GM18520 (cell line): ENCODE measurements around the gene PHPT1.
"Not testable (repeated sequence)": the region's sequence is repeated elsewhere in the genome, so short reads cannot be mapped to it uniquely, and the experiment has no call there.

Source experiments
- ATAC-seq: cut with Tn5 transposase; IDR thresholded peaks from one replicate; pipeline ENCODE4 v1.9.1; 2021; ENCODE audit not compliant: unreplicated experiment

The PHPT1 gene

DNA sequence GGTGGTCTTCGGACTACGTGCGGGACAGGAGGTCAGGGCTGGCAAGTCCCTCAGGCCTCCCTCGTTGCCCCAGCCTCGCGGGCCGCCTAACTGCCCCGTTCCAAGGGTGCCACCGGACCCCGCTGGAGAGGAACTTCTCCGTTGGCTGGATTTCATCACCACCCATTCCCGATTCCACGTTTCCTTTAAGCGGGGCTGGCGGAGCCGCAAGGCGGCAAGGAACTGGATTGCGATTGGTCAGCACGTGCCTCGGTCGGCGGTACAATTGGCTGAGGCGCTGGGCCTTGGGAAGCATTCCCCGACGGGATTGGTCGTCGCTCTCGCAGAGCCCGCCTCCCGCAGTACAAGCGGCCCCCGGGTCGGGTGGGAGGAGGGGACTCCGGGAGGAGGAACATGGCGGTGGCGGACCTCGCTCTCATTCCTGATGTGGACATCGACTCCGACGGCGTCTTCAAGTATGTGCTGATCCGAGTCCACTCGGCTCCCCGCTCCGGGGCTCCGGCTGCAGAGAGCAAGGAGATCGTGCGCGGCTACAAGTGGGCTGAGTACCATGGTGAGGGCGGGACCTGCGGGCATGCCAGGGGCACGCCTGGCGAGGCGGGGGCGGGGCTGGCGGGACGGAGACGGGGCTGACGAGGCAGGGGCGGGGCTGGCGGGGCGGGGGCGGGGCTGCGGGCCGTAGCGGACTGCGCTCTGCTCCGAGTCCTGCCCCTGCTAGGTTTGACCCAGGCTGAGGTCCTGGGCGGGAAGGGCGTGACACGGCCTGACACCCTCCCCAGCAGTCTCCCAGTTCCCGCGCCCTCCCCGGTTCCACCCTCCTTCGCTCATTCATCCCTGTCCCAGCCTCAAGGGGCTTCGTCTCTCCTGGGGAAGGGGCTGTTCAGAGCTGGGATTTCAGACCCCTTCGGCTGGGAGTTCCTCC, at the start of gene PHPT1:
Gene PHPT1 (plus strand): TSS at position 372 of the 922 bp plus-strand sequence. CDS start 22 bp downstream, at position 394.
- peak; percentile 71 for ATAC-seq

DNA sequence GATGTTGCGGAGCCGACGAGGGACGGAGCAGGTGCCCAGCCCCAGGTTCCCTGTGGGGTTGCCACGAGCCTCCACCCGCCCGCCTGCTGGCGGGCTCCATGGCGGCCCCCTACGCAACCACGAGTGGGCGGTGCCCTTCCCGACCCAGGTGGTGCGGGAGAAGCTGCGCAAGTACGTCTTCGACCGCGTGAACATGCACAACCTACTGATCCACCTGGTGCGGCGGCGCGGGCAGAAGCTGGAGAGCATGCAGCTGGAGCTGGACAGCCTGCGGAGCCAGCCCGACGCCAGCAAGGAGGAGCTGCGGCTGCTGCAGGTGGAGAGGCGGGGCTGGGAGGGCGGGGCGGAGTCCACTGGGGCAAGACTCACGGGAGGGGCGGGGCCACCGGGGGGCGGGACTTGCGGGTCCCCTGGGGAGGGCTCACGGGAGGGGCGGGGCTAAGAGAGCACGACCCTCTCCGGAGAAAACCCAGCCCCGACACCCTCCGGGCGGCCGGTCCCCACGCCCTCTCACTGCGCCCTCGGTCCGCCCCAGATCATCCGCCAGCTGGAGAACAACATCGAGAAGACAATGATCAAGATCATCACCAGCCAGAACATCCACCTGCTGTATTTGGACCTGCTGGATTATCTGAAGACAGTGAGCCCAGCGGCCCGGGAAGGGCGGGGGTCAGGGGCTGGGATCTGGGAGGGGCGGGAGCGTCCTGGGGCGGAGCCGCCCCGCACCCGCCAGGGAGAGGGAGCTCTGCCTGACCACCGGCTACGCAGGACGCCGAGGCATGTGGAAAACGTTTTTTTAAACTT, 49.2 kb upstream of the PHPT1 start:
- no peak for ATAC-seq

DNA sequence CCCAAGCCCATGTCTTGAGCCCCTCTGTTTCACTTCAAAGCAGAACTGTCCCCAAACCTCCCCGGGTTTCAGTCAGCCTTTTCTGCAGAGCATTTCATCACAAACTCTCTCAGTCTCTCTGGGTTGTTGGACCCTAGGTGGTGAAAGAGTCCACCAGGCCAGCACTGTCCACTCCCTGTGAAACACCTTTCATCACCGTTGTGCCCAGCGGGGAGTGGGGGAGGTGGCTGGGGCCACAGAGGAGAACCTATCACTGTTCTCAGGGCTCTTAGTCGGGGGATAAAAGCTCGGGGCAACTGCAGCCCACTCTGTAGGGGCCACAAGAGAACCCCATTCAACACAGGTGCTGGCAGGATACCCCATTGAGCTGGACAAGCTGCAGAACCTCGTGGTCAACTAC, 46.9 kb upstream of the PHPT1 start:
- no peak for ATAC-seq

DNA sequence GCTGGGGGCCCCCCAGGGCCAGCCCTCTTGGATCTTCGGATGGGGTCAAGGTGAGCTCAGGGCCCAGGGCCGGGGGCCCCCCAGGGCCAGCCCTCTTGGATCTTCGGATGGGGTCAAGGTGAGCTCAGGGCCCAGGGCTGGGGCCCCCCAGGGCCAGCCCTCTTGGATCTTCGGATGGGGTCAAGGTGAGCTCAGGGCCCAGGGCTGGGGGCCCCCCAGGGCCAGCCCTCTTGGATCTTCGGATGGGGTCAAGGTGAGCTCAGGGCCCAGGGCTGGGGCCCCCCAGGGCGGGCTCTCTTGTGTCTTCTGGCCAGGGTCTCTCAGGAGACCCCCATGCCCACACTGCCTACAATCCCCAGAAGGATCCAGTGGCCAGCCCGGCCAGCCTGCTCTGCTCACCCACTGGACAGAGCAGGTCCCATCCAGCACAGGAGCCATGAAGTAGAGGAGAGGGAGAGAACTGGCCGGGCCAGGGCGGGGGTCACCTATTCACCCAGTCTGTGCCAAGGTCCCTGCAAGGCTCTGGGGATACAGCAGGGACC, 46.1 kb upstream of the PHPT1 start:
- ATAC-seq, result not testable (repeated sequence)

DNA sequence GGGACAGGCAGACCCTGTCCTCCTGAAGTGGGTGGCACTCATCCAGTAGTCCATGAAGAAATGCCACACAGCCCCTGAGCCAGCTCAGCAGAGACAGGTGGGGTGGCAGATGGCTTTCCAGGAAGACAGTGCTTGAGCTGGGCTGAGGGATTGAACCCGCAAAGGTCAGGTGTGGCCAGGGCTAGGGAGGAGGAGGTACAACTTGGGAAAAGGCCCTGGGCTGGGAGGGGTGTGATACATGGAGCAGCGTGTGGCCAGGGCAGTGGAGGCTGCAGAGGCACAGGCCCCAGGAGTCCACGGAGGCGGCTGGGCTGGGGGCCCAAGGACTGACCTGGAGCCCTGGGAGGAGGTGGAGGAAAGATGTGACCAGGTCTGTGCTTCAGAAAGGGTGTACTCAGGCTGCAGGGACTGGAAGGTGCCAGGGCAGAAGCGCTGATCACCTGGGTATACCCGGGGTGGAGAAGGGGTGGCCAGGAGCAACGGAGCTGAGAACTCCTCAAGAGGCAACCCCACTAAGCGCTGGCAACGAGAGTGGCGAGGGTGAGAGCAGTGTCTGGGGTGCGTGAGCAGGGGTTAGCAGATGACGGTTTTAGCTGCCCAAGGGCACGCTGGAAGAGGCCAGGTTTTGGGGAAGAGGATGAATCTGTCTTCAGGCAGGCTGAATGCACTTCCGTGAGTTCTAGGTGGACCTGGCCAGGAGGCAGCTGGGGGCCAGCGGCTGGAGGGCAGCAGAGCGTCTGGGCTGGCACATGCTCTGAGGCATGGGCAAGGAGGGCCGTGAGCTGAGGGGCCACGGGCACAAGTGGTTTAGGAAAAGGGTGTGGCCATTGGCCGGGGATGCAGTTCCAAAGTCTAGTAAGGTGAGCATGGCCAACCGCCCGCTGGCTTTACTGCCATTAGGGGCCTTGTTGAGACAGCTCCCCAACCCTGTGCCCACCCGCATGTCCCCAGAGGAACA, 45.4 kb upstream of the PHPT1 start:
- no peak for ATAC-seq

DNA sequence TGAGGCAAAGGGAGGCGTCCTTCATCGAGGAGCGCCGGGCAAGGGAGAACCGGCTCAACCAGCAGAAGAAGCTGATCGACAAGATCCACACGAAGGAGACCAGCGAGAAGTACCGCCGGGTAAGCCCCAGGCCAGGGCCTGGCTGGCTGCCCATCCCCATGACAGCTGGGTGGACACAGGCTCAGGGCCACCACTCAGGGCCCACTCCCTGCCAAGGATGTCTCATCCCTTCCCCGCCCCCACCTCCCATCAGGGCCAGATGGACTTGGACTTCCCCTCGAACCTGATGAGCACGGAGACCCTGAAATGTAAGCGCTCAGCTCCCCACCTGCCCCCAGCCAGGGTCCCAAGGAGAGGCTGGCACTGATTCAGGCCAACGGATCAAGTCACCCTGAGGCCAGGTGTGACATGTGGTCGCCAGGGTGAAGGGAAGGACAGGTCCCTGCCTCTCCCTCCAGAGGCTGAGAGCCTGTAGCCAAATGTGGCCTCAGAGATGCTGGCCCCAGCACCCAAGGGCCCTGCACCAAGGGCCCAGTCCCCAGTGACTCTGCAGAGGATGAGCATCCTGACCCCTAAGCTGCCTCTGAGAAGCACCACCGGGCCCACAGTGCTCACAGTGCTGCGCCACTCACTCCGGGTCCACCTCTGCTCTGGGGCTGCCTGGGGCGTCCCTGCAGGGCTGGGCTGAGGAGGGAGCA, 44.6 kb upstream of the PHPT1 start:
- ATAC-seq, result no peak

DNA sequence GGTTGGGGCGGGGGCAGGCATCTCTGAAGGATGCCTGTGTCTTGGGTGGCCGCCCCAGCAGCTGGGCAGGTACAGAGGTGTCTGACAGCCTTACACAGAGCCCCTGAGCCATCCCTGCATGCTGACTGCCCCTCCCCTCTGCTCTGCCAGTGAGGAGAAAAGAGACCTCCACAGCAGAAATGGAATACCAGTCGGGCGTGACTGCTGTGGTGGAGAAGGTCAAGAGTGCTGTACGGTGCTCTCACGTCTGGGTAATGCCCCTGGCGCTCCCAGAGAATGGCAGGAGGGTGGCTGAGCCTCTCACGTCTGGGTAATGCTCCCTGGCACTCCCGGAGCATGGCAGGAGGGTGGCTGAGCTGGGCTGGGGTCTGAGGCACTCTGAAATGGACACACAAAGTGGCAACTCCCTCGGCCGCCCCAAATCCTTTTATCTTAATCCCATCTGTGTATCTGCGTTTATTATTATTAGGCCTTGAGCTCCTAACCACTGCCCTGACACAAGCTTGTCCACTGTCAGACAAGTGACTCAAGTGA, 43.9 kb upstream of the PHPT1 start:
- ATAC-seq, result no peak

DNA sequence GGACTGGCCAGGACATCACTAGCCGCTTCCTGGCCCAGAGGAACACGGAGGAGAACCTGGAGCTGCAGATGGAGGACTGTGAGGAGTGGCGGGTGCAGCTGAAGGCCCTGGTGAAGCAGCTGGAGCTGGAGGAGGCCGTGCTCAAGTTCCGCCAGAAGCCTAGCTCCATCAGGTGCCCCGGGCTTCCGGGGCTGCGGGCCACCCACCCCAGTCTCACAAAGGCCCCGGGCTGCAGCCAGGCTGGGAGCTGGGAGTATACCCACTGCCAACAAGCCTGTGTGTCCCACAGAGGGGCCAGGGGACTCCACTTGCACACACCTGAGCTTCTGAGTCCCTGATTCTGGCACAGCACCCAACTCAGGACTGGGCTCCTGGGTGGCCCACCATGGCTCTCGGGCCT, 43.1 kb upstream of the PHPT1 start:
- ATAC-seq, result no peak

DNA sequence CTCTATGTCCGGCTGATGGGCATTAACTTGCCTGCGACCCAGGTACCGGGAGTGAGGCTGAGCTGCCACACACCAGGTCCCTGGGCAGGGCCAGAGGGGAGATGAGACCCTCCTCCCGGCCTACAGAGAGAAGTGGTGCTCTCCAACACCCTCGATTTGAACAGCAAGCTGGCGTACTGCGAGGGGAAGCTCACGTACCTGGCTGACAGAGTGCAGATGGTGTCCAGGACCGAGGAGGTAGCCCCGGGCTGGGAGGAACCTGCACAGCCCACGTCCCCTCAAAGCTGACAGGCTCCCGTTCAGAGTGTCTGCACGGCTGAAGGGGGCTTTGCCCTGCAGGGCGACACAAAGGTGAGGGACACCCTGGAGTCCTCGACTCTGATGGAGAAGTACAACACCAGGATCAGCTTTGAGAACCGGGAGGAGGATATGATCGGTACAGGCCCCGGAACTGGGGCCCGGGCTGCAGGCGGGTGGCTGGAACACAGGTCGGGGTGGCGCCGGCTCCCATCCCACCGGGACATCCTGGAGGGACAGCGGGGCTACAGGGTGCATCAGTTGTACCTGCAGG, 42.5 kb upstream of the PHPT1 start:
- no peak for ATAC-seq

DNA sequence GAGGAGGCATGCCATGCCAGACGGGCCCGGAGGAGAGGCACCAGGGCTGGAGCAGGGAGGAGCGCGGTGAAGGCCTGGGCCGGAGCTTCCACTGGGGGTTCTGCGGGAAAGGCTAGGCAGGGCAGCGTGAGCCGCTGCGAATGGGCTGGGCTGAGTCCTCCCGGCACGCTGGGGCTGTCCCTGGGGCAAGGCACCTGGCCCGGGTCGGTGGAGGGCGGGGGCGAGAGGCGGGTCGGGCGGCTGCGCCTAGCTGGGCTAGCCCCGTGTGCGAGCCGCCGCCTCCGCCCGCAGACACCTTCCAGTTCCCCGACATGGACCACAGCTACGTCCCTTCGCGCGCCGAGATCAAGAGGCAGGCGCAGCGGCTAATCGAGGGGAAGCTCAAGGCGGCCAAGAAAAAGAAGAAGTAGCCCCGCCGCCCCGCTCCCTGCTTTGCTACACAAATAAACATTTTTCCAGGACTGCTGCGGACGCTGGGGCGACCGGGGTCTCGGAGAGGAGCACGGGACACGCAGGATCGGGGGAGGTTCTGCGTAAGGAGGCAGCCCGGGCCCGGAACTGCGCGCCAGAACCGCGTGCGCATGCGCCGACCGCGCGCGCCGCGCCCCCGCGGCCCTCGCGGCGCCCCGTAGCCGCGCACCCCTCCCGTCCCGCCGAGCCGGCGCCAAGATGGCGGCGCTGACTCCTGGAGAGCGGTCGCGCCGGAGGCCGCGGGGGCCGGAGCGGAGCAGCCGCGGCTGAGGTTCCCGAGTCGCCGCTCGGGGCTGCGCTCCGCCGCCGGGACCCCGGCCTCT, 41.7 kb upstream of the PHPT1 start, which contains the start of gene RABL6:
Gene RABL6 (plus strand): TSS at position 668 of the 794 bp plus-strand sequence. CDS start 249 bp downstream, outside the sequence.
- peak; percentile 61 for ATAC-seq

DNA sequence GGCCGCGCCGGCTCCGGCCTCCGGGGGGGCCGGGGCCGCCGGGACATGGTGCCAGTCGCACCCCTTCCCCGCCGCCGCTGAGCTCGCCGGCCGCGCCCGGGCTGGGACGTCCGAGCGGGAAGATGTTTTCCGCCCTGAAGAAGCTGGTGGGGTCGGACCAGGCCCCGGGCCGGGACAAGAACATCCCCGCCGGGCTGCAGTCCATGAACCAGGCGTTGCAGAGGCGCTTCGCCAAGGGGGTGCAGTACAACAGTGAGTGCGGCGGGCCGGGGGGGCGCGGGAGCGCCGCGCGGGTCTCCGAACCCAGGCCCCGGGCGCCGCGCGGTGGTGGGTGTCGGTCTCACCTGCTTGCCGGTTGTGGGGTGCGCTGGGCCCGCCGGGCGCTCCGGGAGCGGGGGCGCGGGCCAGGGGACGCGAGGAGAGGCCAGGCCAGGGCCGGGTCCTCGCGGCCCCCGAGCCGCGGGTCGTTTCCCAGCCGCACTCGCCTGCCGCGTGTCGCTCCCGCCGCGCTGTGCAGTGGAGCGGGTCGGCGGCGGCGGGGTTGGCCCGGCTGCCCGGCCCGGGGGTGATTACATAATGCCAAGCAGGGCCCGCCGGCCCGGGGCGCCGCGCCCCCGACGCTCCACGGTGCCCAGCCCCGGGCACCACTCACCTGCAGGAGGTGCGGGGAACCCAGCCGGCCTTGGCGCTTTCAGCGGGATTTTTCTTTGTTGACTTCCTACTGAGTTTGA, 41.0 kb upstream of the PHPT1 start:
- peak; percentile 25 for ATAC-seq

DNA sequence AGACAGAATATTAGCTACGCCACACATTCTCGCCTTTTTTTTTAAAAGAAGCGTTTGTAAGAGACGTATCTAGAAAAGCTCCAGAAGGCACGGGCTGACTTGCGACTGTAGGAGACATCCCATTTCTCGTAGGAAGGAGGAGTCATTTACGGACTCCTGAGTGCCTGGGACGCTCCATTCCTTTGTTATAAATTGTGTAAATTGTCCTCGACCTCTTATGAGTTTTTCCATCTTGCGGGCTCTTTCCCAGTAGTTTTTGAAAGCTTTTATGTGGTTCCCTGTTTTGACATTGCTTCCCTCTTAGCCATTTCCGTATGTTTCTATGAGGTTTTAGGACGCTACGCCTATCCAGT, 40.4 kb upstream of the PHPT1 start:
- no peak for ATAC-seq

DNA sequence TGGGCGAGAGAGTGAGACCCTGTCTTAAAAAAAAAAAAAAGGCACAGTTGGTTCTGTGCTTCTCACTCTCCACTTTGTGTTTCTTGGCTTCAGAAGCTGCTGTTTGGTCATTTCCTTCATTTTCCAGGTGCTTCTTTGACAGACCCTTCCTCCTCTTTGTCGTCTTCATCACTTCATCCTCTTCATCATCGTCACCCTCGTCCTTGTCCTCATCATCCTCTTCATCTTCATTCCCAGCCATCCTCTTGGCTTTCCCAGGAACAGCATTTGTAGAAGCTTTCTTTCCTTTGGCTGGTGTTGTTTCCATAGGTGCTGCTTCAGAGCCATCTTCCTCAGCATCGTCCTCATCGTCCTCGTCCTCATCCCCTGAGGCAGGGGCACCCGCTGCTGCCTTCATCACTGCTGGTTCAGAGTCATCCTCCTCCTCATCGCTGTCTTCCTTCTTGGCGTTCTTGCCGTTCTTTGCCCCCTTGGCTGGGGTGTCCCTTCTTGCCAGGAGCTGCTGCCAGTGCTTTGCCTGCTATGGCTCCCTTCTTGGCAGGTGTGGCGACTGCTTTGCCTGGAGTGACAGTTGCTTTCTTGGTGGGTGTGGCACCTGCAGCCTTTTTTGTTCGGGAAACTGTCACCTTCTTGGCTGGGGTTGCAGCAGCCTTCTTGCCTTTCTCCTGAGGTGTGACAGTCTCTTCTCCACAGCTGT, 34.3 kb upstream of the PHPT1 start:
- ATAC-seq, result no peak

DNA sequence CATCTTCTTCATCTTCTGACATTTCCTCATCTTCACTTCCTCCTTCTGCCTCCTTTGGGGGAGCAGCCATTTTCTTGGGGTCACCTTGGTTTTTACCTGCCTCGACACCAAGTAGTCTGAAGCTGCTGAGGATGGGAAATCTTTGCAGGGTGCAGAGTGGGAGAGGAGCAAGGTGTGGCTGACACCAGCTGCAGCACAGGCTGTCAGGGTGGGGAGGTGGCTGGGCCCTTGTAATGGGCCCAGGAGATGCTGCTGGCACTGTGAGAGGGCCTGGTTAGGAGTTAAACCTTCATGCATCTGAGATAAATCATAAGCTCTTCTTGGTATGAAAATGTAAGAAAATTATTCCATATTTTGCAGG, 33.8 kb upstream of the PHPT1 start:
- no peak for ATAC-seq

DNA sequence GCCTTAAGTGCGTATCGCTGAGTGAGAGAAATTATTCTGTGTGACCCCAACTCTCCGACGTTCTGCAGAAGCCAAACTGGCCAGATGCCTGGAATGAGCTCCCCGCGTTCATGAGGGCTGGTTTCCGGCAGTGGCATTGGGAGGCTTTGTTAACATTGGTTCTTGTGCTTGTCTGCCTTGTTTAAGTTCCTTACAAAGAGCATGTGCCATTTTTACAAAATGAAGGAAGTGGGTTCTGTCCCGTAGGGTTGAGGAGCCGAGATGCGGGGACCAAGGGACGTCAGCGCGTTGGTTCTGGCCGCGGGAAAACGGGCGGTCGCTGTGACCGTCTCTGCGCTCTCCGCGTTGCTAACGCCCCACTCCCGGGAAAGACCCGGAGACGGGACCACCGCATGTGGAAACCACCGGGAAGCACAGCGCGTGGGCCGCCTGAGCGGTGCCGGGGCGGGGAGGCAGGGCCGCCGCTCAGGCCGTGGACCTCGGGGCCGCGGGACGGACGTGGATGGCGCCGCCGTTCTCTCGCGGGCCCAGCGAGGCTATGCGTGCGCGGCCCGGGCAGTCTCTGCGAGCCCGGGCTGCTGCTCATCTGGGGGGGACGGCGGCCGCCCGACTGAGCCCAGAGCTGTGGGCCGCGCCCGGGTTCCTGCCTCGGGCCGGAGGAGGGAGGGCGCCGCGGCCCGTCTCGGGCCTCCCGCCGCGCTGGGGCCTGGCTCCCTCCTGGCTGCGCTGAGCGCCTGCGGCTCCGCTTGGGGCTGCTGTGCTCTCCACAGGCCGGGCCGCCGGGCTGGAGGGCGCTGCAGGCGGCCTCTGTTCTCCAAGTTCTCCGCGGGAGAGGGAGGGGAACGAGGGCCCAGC, 28.0 kb upstream of the PHPT1 start:
- no peak for ATAC-seq

DNA sequence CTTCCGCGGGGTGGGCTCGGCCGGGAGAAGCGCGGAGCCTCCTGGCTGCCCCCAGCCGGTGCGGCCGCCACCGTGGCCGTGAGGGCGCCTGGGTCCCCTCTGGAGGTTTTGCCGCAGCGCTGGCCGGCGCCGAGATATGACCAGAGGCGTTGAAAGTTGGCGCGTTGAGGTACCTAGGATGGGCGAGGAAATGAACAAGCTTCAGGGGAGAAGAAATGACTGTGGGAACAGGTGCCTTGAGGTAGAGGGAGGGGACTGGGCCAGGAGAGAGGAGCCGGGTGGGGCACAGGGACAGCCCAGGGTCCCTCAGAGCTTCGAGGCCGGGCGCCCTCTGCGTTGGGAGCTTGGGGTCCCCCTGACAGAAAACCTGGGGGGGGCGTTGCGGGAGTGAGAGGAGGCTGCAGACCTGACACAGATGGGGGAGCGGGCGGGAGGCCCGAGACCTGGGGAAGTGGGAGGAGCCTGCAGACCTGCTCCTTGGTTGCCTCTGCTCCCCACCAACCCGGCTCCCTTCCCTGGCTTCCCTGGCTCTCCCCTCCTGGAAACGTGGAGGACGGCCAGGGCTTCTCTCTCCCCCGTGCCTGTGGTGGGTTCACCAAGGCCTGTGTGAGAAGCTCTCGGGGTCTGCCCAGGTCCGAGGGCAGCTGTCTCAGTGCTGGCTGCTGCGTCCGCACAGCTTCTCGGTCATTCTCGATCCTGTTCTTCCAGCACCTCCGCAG, 27.2 kb upstream of the PHPT1 start:
- no peak for ATAC-seq
